SK-N-SH (cell line): ENCODE measurements around the gene DCXR. TPM values are rescaled to one million over a fixed set of nuclear protein-coding genes. Genes with fewer than 3 reads are reported as not detected.

ENCODE experiments used
- CTCF ChIA-PET: fragments of 300-600, 350-600 bp; formaldehyde crosslinking; extraction: SDS; loops from one replicate; lab custom pipeline; 2021; lab: Yijun Ruan, JAX
- POLR2A ChIA-PET: fragments of 350-600 bp; sonication (Branson Sonifier 250); formaldehyde crosslinking; extraction: SDS; loops from one replicate; lab custom pipeline; 2020; ENCODE audit warnings: antibody characterized with exemption, inconsistent platforms; lab: Yijun Ruan, JAX
- DNase-seq: peaks from one replicate; pipeline ENCODE4 v3.0.0; 2012
- H2AFZ ChIP-seq: fragments of 200-600 bp; sonication (generic); 2 replicates; pipeline ENCODE4 v1.8.1; 2016; ENCODE audit warnings: antibody characterized with exemption, mild to moderate bottlenecking, low read depth
- H3F3A ChIP-seq: fragments of 200-600 bp; sonication (generic); replicated peaks from 2 replicates; pipeline ENCODE3; 2016; ENCODE audit warnings: antibody characterized with exemption, mild to moderate bottlenecking; ENCODE audit not compliant: insufficient read depth
- H3K27ac ChIP-seq, 2 experiments: fragments of 200-500 bp in 1 of 2; fragments of 200-600 bp in 1 of 2; sonication (Bioruptor generic) in 1 of 2; sonication (generic), shearing (Covaris generic) in 1 of 2; 2 replicates each; pipeline versions ENCODE4 v1.5.1 to v1.6.1; 2014 to 2016; ENCODE audit warnings: low read depth in 2 of 2, inconsistent platforms in 1 of 2, low read length in 1 of 2, mild to moderate bottlenecking in 1 of 2, mixed read lengths in 1 of 2
- H3K27me3 ChIP-seq: fragments of 200-600 bp; sonication (generic), shearing (Covaris generic); 2 replicates; pipeline ENCODE4 v1.6.1; 2016; ENCODE audit warnings: mixed run types; ENCODE audit not compliant: insufficient read depth
- H3K36me3 ChIP-seq, 2 experiments: fragments of 200-500 bp in 1 of 2; fragments of 200-600 bp in 1 of 2; sonication (Bioruptor generic) in 1 of 2; sonication (generic) in 1 of 2; replicated peaks in 1 of 2; 2 replicates each; pipeline versions ENCODE3 to v1.5.1; 2014 to 2016; ENCODE audit warnings: low read length in 1 of 2, mild to moderate bottlenecking in 1 of 2; ENCODE audit not compliant: insufficient read depth in 2 of 2, control insufficient read depth in 1 of 2
- H3K4me1 ChIP-seq, 2 experiments: fragments of 200-500 bp in 1 of 2; fragments of 200-600 bp in 1 of 2; sonication (Bioruptor generic) in 1 of 2; sonication (generic), shearing (Covaris generic) in 1 of 2; 2 replicates each; pipeline versions ENCODE4 v1.5.1 to v1.6.1; 2014 to 2016; ENCODE audit warnings: low read depth in 1 of 2, low read length in 1 of 2, mixed run types in 1 of 2; ENCODE audit not compliant: insufficient read depth in 2 of 2, control insufficient read depth in 1 of 2
- H3K4me2 ChIP-seq: fragments of 200-600 bp; sonication (generic), shearing (Covaris generic); 2 replicates; pipeline ENCODE4 v1.6.1; 2017; ENCODE audit warnings: mixed run types
- H3K4me3 ChIP-seq, 2 experiments: fragments of 200-500 bp in 1 of 2; fragments of 200-600 bp in 1 of 2; sonication (Bioruptor generic) in 1 of 2; sonication (generic), shearing (Covaris generic) in 1 of 2; 2 replicates each; pipeline versions ENCODE4 v1.5.1 to v1.8.1; 2014 to 2016; ENCODE audit warnings: low read depth in 2 of 2, inconsistent platforms in 1 of 2, low read length in 1 of 2, mild to moderate bottlenecking in 1 of 2, mixed read lengths in 1 of 2, moderate library complexity in 1 of 2
- H3K79me2 ChIP-seq: fragments of 200-600 bp; sonication (generic); 2 replicates; pipeline ENCODE4 v1.8.1; 2017; ENCODE audit warnings: mild to moderate bottlenecking; ENCODE audit not compliant: insufficient read depth
- H3K9ac ChIP-seq: fragments of 200-600 bp; sonication (generic); 2 replicates; pipeline ENCODE4 v1.6.1; 2017; ENCODE audit warnings: mixed run types
- H3K9me2 ChIP-seq: fragments of 200-600 bp; sonication (generic); 2 replicates; pipeline ENCODE4 v1.6.1; 2017; ENCODE audit warnings: mixed run types
- H3K9me3 ChIP-seq: fragments of 200-600 bp; sonication (generic); 2 replicates; pipeline ENCODE4 v1.6.1; 2017; ENCODE audit warnings: mixed run types, mild to moderate bottlenecking, moderate library complexity
- H4K20me1 ChIP-seq: fragments of 200-600 bp; sonication (generic); 2 replicates; pipeline ENCODE4 v1.6.1; 2017; ENCODE audit warnings: mild to moderate bottlenecking, mixed run types; ENCODE audit not compliant: insufficient read depth
- CHD2 ChIP-seq: fragments of 150-350 bp; IDR thresholded peaks from 2 replicates; pipeline ENCODE4 v1.6.1; 2018; ENCODE audit warnings: low read length; ENCODE audit not compliant: partially characterized antibody
- EZH2phosphoT487 ChIP-seq: fragments of 200-600 bp; sonication (generic); IDR thresholded peaks from 2 replicates; pipeline ENCODE4 v1.6.1; 2017; ENCODE audit warnings: low read depth, mixed run types, mild to moderate bottlenecking, antibody characterized with exemption, moderate library complexity, borderline replicate concordance
- FOSL2 ChIP-seq: IDR thresholded peaks from 2 replicates; pipeline ENCODE4 v1.4.0; 2012; ENCODE audit warnings: low read depth, mild to moderate bottlenecking, moderate library complexity, borderline replicate concordance
- FOXJ3 ChIP-seq: sonication (generic); formaldehyde crosslinking; IDR thresholded peaks from 2 replicates; pipeline ENCODE4 v1.5.1; 2020; ENCODE audit warnings: mild to moderate bottlenecking, missing genetic modification reagents
- GATA2 ChIP-seq: sonication (generic); formaldehyde crosslinking; IDR thresholded peaks from 2 replicates; pipeline ENCODE4 v1.5.0; 2020; ENCODE audit warnings: mild to moderate bottlenecking, missing genetic modification reagents
- MXI1 ChIP-seq: IDR thresholded peaks from 2 replicates; pipeline ENCODE4 v1.6.1; 2012; ENCODE audit warnings: mild to moderate bottlenecking, low read depth, low read length, improper control_type of control experiment
- NFIC ChIP-seq: IDR thresholded peaks from 2 replicates; pipeline ENCODE4 v1.4.0; 2012; ENCODE audit warnings: borderline replicate concordance
- NRF1 ChIP-seq: IDR thresholded peaks from 2 replicates; pipeline ENCODE4 v1.6.1; 2012; ENCODE audit warnings: low read depth, mild to moderate bottlenecking, low read length
- POLR2AphosphoS5 ChIP-seq: IDR thresholded peaks from 2 replicates; pipeline ENCODE4 v1.6.1; 2012; ENCODE audit warnings: low read depth, low read length
- RAD21 ChIP-seq: IDR thresholded peaks from 2 replicates; pipeline ENCODE4 v1.6.1; 2012; ENCODE audit warnings: mild to moderate bottlenecking, low read length
- RCOR1 ChIP-seq: fragments of 150-350 bp; IDR thresholded peaks from 2 replicates; pipeline ENCODE4 v1.6.1; 2017; ENCODE audit warnings: antibody characterized with exemption, low read length
- RXRA ChIP-seq: IDR thresholded peaks from 2 replicates; pipeline ENCODE4 v1.4.0; 2012; ENCODE audit warnings: low read depth, mild to moderate bottlenecking, borderline replicate concordance
- TAF1 ChIP-seq: IDR thresholded peaks from 2 replicates; pipeline ENCODE4 v1.6.1; 2012; ENCODE audit warnings: low read depth, mild to moderate bottlenecking, low read length, moderate library complexity, borderline replicate concordance
- TEAD4 ChIP-seq: IDR thresholded peaks from 2 replicates; pipeline ENCODE4 v1.4.0; 2012; ENCODE audit warnings: mild to moderate bottlenecking, borderline replicate concordance; ENCODE audit not compliant: insufficient read depth
- WGBS: methylation state at CpG from one replicate; pipeline ENCODE4 v1.1.6; 2017; ENCODE audit warnings: low lambda C conversion rate; 5-methylcytosine and 5-hydroxymethylcytosine counted together
- polyA plus RNA-seq, 3 experiments: library from polyadenylated mRNA; depleted of rRNA; stranded (reverse); fragments of >200 nt; gene quantifications; 2 replicates each; pipeline ENCODE4 v1.2.3, GENCODE V29; 2012
- TF ChIP-seq, protein P1 (sequence below): fragments of 200-600 bp; sonication (generic); IDR thresholded peaks from 2 replicates; pipeline ENCODE4 v1.6.1; 2017; ENCODE audit warnings: antibody characterized with exemption, mild to moderate bottlenecking, moderate library complexity
- TF ChIP-seq, protein P2 (sequence below): IDR thresholded peaks from 2 replicates; pipeline ENCODE4 v1.4.0; 2012; ENCODE audit warnings: low read depth, borderline replicate concordance
- TF ChIP-seq, protein P3 (sequence below): IDR thresholded peaks from 2 replicates; pipeline ENCODE4 v1.4.0; 2012; ENCODE audit warnings: low read depth
- TF ChIP-seq, protein P4 (sequence below): IDR thresholded peaks from 2 replicates; pipeline ENCODE4 v1.4.0; 2012; ENCODE audit warnings: low read depth, borderline replicate concordance
- TF ChIP-seq, protein P5 (sequence below): IDR thresholded peaks from 2 replicates; pipeline ENCODE4; 2012

The DCXR gene
- polyA plus RNA-seq, 1 of the 3 experiments (the other 2 are of a cell fraction) = 190 TPM

DNA sequence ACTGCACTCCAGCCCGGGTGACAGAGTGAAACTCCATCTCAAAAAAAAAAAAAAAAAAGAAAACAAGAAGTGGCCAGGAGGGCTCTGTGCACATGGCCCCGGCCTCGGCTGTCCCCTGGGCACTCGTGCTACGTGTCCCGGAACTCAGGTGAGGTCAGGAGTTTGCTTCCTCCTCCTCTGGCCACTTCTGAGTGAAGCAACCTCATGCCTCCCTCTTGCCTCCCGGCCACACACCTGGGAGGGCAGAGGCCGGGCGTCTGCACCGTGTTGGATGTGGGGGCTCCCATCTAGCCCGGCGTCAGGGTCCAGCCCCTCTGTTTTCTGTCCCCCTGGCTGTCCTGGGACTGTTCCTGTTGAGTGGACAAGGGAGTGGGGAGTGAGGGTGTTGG, 37.9 kb downstream of the DCXR start:
- Histone ChIP-seq H4K20me1 (no peaks in the 10 kb centered on the region), H3K4me3 (no peak overlapping the region), H3K79me2 (peaks cover 11% of the 10 kb centered on the region), H3K27ac (no peak overlapping the region), H3F3A (peaks cover 28% of the 10 kb centered on the region), H3K9me3 (no peaks in the 10 kb centered on the region), H2AFZ (no peak overlapping the region), H3K36me3 (peaks cover 0 to 2% of the 10 kb centered on the region in 2 experiments), H3K9me2 (no peaks in the 10 kb centered on the region), H3K4me1 (peaks cover 3 to 19% of the 10 kb centered on the region in 2 experiments; a peak in 3 of 4 replicates), H3K4me2 (no peak overlapping the region), H3K27me3 (no peaks in the 10 kb centered on the region), H3K9ac (no peak overlapping the region)
- ChIA-PET CTCF (interaction anchor here (0.7 to 6.3 kb wide), 2 partner anchors 39 to 46 kb away, joined by 3 to 56 read pairs; partner anchors contain the start of gene NOTUM), POLR2A (no interaction called here)
- TF ChIP-seq, protein P1, sequence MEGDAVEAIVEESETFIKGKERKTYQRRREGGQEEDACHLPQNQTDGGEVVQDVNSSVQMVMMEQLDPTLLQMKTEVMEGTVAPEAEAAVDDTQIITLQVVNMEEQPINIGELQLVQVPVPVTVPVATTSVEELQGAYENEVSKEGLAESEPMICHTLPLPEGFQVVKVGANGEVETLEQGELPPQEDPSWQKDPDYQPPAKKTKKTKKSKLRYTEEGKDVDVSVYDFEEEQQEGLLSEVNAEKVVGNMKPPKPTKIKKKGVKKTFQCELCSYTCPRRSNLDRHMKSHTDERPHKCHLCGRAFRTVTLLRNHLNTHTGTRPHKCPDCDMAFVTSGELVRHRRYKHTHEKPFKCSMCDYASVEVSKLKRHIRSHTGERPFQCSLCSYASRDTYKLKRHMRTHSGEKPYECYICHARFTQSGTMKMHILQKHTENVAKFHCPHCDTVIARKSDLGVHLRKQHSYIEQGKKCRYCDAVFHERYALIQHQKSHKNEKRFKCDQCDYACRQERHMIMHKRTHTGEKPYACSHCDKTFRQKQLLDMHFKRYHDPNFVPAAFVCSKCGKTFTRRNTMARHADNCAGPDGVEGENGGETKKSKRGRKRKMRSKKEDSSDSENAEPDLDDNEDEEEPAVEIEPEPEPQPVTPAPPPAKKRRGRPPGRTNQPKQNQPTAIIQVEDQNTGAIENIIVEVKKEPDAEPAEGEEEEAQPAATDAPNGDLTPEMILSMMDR = no peak
- TF ChIP-seq, protein P2, sequence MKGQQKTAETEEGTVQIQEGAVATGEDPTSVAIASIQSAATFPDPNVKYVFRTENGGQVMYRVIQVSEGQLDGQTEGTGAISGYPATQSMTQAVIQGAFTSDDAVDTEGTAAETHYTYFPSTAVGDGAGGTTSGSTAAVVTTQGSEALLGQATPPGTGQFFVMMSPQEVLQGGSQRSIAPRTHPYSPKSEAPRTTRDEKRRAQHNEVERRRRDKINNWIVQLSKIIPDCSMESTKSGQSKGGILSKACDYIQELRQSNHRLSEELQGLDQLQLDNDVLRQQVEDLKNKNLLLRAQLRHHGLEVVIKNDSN = no peak
- TF ChIP-seq EZH2phosphoT487 (no peak), FOXJ3 (CRISPR knock-in tag) (no peak), NFIC (no peak), NRF1 (no peak), MXI1 (no peak), CHD2 (no peak), FOSL2 (no peak), POLR2AphosphoS5 (no peak), RAD21 (no peak), TAF1 (no peak), TEAD4 (no peak), RCOR1 (no peak), RXRA (no peak), GATA2 (no peak)
- TF ChIP-seq, protein P3, sequence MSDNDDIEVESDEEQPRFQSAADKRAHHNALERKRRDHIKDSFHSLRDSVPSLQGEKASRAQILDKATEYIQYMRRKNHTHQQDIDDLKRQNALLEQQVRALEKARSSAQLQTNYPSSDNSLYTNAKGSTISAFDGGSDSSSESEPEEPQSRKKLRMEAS = no peak
- TF ChIP-seq, protein P4, sequence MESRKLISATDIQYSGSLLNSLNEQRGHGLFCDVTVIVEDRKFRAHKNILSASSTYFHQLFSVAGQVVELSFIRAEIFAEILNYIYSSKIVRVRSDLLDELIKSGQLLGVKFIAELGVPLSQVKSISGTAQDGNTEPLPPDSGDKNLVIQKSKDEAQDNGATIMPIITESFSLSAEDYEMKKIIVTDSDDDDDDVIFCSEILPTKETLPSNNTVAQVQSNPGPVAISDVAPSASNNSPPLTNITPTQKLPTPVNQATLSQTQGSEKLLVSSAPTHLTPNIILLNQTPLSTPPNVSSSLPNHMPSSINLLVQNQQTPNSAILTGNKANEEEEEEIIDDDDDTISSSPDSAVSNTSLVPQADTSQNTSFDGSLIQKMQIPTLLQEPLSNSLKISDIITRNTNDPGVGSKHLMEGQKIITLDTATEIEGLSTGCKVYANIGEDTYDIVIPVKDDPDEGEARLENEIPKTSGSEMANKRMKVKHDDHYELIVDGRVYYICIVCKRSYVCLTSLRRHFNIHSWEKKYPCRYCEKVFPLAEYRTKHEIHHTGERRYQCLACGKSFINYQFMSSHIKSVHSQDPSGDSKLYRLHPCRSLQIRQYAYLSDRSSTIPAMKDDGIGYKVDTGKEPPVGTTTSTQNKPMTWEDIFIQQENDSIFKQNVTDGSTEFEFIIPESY = no peak
- TF ChIP-seq, protein P5, sequence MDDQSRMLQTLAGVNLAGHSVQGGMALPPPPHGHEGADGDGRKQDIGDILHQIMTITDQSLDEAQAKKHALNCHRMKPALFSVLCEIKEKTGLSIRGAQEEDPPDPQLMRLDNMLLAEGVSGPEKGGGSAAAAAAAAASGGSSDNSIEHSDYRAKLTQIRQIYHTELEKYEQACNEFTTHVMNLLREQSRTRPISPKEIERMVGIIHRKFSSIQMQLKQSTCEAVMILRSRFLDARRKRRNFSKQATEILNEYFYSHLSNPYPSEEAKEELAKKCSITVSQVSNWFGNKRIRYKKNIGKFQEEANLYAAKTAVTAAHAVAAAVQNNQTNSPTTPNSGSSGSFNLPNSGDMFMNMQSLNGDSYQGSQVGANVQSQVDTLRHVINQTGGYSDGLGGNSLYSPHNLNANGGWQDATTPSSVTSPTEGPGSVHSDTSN = no peak
- no peak for DNase-seq
- WGBS = 96% methylated on average over 10 of the region's 12 CpGs
